HepG2 (cell line): ENCODE data around the gene MYH16. TPM values are rescaled to one million over a fixed set of nuclear protein-coding genes. Genes with fewer than 3 reads are reported as not detected.

Experiments used
- BRF2 ChIP-seq: sonication (generic); formaldehyde crosslinking; IDR thresholded peaks from 2 replicates; pipeline ENCODE4 v1.8.1; 2022; ENCODE audit warnings: mild to moderate bottlenecking, missing genetic modification reagents
- CENPX ChIP-seq: sonication (generic); formaldehyde crosslinking; IDR thresholded peaks from 2 replicates; pipeline ENCODE4 v1.9.0; 2021; ENCODE audit warnings: mild to moderate bottlenecking, missing genetic modification reagents, moderate library complexity
- CREB1 ChIP-seq, 2 experiments: fragments of 450-650 bp in 1 of 2; IDR thresholded peaks; 2 replicates each; pipeline ENCODE4 v1.6.1; 2016 to 2017; ENCODE audit warnings: control low read depth in 1 of 2, mild to moderate bottlenecking in 1 of 2, missing compliant biosample characterization in 1 of 2, missing genetic modification characterization in 1 of 2
- IKZF1 ChIP-seq: fragments of 450-650 bp; IDR thresholded peaks from 2 replicates; pipeline ENCODE4 v1.7.1; 2016
- MAX ChIP-seq: IDR thresholded peaks from 2 replicates; pipeline ENCODE4 v1.6.1; 2012; ENCODE audit warnings: inconsistent platforms
- MAZ ChIP-seq, 2 experiments: sonication (generic) in 1 of 2; formaldehyde crosslinking in 1 of 2; IDR thresholded peaks; 2 replicates each; pipeline versions ENCODE4 v1.5.0 to v1.6.1; 2012 to 2020; ENCODE audit warnings: low read depth in 2 of 2, mild to moderate bottlenecking in 2 of 2, borderline replicate concordance in 1 of 2, improper control_type of control experiment in 1 of 2, low read length in 1 of 2, missing genetic modification reagents in 1 of 2, moderate library complexity in 1 of 2
- MYC ChIP-seq: sonication (generic); formaldehyde crosslinking; IDR thresholded peaks from 2 replicates; pipeline ENCODE4 v1.9.0; 2021; ENCODE audit warnings: missing genetic modification reagents, borderline replicate concordance
- NCOA5 ChIP-seq: sonication (generic); formaldehyde crosslinking; IDR thresholded peaks from 2 replicates; pipeline ENCODE4 v1.4.0; 2020; ENCODE audit warnings: missing genetic modification reagents
- NFYC ChIP-seq: IDR thresholded peaks from 2 replicates; pipeline ENCODE4 v1.6.1; 2016; ENCODE audit warnings: missing genetic modification reagents, missing compliant biosample characterization
- NPAS2 ChIP-seq: sonication (generic); formaldehyde crosslinking; IDR thresholded peaks from 2 replicates; pipeline ENCODE4 v1.8.0; 2022; ENCODE audit warnings: mild to moderate bottlenecking, missing genetic modification reagents, borderline replicate concordance
- PRDM4 ChIP-seq: sonication (generic); formaldehyde crosslinking; IDR thresholded peaks from 2 replicates; pipeline ENCODE4 v1.9.0; 2021; ENCODE audit warnings: missing genetic modification reagents, borderline replicate concordance
- SIX1 ChIP-seq: sonication (generic); formaldehyde crosslinking; IDR thresholded peaks from 2 replicates; pipeline ENCODE4 v1.4.0; 2020; ENCODE audit warnings: missing genetic modification reagents, borderline replicate concordance
- TFAP4 ChIP-seq: sonication (generic); IDR thresholded peaks from 2 replicates; pipeline ENCODE4 v1.6.1; 2016; ENCODE audit warnings: low read depth, borderline replicate concordance
- ZNF136 ChIP-seq: sonication (generic); formaldehyde crosslinking; IDR thresholded peaks from 2 replicates; pipeline ENCODE4 v1.8.1; 2022; ENCODE audit warnings: low read depth, mild to moderate bottlenecking, moderate library complexity, missing genetic modification reagents
- ZNF205 ChIP-seq: IDR thresholded peaks from 2 replicates; pipeline ENCODE4 v1.6.1; 2018; ENCODE audit warnings: missing biosample characterization, missing genetic modification reagents
- ZNF414 ChIP-seq: sonication (generic); formaldehyde crosslinking; IDR thresholded peaks from 2 replicates; pipeline ENCODE4 v1.5.0; 2020; ENCODE audit warnings: missing genetic modification reagents
- ZNF512B ChIP-seq: sonication (generic); formaldehyde crosslinking; IDR thresholded peaks from 2 replicates; pipeline ENCODE4 v1.5.1; 2020; ENCODE audit warnings: missing genetic modification reagents, mild to moderate bottlenecking, borderline replicate concordance
- ZNF614 ChIP-seq: IDR thresholded peaks from 2 replicates; pipeline ENCODE4 v1.6.1; 2018; ENCODE audit warnings: missing biosample characterization, missing genetic modification reagents, inconsistent platforms, borderline replicate concordance
- ZNF788 ChIP-seq: sonication (generic); formaldehyde crosslinking; IDR thresholded peaks from 2 replicates; pipeline ENCODE4 v1.5.0; 2020; ENCODE audit warnings: mild to moderate bottlenecking, missing genetic modification reagents, borderline replicate concordance
- polyA plus RNA-seq, 8 experiments: library from polyadenylated mRNA; depleted of rRNA in 3 of 8; stranded (reverse) in 7 of 8; unstranded in 1 of 8; fragments of >200 nt; fragmentation: Illumina TruSeq in 4 of 8; extraction: Trizol in 4 of 8; gene quantifications; 2 replicates each; pipeline versions ENCODE4 v1.2.1 to v1.2.3, GENCODE V29; 2011 to 2016; ENCODE audit warnings: low read depth in 4 of 8, missing spikeins in 1 of 8, mixed read lengths in 1 of 8; ENCODE audit not compliant: insufficient read depth in 1 of 8
- total RNA-seq, 5 experiments: library from RNA; depleted of rRNA; stranded (reverse); fragments of >200 nt; fragmentation: Illumina TruSeq; extraction: Trizol; gene quantifications; 2 replicates each; pipeline ENCODE4 v1.2.3, GENCODE V29; 2016; ENCODE audit warnings: low read depth in 1 of 5

MYH16 gene
- total and polyA plus RNA-seq, 2 of the 13 experiments (the other 11 are each of a cell fraction or from before 2014, with no cell fraction given): 0.05 to 0.15 TPM

- TF ChIP-seq ZNF512B: no peak
- peak; percentile 59; the same call in 1 of the 2 replicates for TF ChIP-seq MAZ (IDR thresholded peaks at IDR 0.05; ENCODE audit: borderline replicate concordance, low read depth, low read length)
- TF ChIP-seq MAZ (CRISPR knock-in tag; IDR thresholded peaks at IDR 0.05; ENCODE audit: low read depth): peak; percentile 81; the same call in 1 of the 2 replicates
- no peak for TF ChIP-seq BRF2
- TF ChIP-seq ZNF788 (CRISPR knock-in tag): peak; percentile 77; the same call in 1 of the 2 replicates
- peak; percentile 76 for TF ChIP-seq MAX
- TF ChIP-seq NPAS2 (CRISPR knock-in tag): no peak
- no peak for TF ChIP-seq IKZF1
- no peak for TF ChIP-seq SIX1 (CRISPR knock-in tag)
- TF ChIP-seq TFAP4: no peak; the same call in 1 of the 2 replicates
- peak; percentile 79 for TF ChIP-seq CREB1 (IDR thresholded peaks at IDR 0.05)
- TF ChIP-seq CREB1 (CRISPR knock-in tag; IDR thresholded peaks at IDR 0.05): no peak
- 0 out of 2 replicates have a peak, but pooled peaks have one; percentile 46 for TF ChIP-seq ZNF205 (CRISPR knock-in tag)
- peak; percentile 74 for TF ChIP-seq ZNF614 (CRISPR knock-in tag)
- no peak for TF ChIP-seq NCOA5 (CRISPR knock-in tag)
- TF ChIP-seq NFYC (CRISPR knock-in tag): peak; percentile 26; the same call in 1 of the 2 replicates
- peak; percentile 94 for TF ChIP-seq MYC
- no peak for TF ChIP-seq CENPX (CRISPR knock-in tag)
- no peak for TF ChIP-seq PRDM4
- peak; percentile 94 for TF ChIP-seq ZNF414 (CRISPR knock-in tag)
- TF ChIP-seq ZNF136 (CRISPR knock-in tag): no peak; the same call in 1 of the 2 replicates
Measured at GRCh38 chr7:99325592-99326407, 53.2 kb downstream of the MYH16 start, which contains the start of gene ARPC1A (continued).
